HUDEP-2 (cell line): Measurements from ENCODE around the gene METTL2B.
"Not testable (repeated sequence)": the region's sequence is repeated elsewhere in the genome, so short reads cannot be mapped to it uniquely, and the experiment has no call there.

Experiments used
- DNase-seq, 76 experiments: peaks; one replicate each; lab custom pipeline; 2025; ENCODE audit not compliant: unreplicated experiment in 76 of 76; lab: John Stamatoyannopoulos, UW

The METTL2B gene

DNA sequence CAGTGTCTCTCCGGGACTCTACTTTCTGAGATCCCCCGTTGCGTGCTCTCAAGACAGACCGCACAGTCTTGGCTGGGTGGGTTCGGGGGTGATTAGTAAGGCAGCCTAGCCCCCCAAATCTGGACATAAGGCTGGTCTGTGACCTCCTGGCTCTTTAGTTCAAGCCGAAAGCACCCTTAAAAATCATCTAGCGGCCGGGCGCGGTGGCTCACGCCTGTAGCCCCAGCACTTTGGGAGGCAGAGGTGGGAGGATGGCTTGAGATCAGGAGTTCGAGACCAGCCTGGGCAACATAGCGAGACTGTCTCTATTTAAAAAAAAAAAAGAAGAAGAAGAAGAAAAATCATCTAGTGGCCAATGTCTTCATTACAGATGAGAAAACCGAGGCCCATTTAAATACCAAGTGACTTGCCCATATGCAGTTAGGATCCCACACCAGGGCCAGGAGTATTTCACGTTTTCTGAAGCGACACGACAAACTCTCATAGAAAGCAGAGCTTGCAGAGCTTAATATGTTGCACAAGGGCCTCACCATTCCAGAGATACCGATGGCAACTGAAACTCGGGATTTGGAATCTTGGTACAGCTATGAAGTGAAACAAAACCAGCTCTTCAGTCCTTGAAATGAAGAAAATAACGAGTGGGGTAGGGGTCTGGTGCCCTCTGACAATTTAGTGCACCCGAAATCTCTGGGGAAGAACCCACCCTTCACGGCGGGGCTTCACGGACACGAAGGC lies 21.6 kb upstream of the METTL2B start:
- no peak for DNase-seq

DNA sequence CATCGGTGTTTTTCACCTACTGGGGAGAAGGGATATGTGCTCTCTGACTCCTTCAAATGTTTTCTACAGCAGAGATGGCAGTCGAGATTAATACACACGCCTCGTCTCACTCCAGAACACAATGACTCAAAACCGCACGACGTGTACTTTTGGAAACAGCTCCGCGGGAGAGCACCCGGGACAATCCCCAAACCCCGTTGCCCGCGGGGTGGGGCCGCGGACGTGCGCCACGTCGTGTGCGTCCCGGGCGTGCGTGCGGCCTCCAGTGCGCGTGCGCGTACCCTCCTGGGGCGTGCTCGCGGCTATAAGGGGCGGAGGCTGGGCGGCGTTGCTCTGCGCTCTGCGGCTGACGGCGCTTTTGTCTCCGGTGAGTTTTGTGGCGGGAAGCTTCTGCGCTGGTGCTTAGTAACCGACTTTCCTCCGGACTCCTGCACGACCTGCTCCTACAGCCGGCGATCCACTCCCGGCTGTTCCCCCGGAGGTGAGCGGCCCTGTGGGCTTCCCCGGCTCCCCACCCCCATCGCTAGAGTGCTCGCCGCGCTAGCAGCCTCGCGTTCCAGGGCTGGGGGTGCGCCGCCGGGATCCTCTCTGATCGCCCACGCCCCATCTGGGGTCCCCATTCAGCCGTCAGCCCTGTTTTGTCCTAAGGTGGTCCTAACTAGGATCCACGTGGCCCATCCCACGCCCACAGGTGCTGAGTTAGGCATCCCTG lies 20.8 kb upstream of the METTL2B start, which contains the start of gene HILPDA:
TSS of gene HILPDA (plus strand) at position 336 of the 712 bp plus-strand sequence. CDS start 1,391 bp downstream, outside the sequence.
- peak in 74 of 76 experiments; percentile 33 to 93 (median 82) for DNase-seq

DNA sequence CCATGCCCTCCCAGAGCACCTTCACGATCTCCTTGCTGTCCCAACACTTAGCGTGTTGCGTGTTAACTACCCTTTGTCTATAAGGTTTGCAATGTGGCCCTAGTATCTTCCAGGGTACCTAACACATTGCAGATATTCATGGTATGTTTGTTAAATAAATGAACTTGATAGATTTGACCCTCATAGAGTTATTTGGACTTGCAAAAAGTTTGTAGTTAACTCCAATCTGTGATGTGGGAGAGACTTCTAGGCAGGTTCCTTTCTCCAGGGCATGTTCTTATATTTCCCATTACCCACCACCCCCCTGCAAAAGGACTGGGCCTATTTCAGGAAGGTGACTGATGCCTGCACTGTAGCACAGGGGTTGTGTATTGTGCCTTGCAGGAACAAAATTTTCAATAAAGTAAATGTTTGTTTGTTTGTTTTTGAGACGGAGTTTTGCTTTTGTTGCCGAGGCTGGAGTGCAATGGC lies 20.3 kb upstream of the METTL2B start:
- peak in 1 of 76 experiments; percentile 2 for DNase-seq

DNA sequence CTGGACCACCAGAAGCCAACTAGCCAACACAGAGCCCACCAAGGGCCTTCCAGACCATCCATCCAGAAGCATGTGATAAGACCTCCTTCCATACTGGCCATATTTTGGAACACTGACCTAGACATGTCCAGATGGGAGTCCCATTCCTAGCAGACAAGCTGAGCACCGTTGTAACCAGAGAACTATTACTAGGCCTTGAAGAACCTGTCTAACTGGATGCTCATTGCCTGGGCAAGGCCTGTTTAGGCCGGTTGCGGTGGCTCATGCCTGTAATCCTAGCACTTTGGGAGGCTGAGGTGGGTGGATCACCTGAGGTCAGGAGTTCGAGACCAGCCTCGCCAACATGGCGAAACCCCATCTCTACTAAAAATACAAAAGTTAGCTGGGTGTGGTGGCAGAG lies 19.2 kb upstream of the METTL2B start:
- DNase-seq = not testable (repeated sequence)

DNA sequence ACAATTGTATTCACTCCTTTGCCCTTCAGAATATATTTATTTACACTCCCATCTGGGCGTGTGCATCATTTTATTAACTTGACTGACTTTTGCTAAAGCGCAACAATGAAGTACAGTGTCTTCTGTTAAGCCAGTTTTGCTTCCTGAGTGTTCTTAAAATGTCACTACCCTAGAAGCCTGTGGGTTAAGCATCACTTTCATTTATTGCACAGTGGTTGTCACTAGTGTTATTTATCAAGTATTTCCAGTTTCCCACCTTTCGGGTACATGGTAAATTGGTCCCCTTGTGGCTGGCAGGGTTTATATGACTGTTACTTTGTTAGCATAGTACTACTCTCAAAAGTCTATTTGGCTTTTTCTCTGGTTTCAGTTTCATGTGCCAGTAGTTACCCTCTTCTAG lies 17.6 kb upstream of the METTL2B start:
- peak in 3 of 76 experiments; percentile 28 to 38 (median 29) for DNase-seq

DNA sequence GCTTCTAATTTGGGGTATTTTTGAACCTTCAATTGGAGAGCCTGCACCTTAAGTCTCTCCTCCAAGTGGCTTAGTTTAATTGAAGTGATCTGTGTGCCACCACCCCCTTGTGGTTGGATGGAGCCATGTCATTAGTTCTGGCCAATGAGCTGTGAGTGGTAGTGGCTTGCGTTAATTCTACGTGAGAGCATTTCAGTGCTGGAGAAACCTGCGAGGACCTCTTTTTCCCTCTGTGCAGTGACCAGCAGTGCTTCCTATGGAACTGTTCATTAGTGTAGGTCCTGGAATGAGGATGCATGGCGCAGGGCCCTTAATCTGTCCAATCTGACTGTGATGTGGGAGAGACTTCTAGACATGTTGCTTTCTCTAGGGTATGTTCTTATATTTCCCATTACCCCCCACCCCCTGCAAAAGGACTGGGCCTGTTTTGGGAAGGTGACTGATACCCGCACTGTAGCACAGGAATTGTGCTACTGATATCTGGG lies 17.1 kb upstream of the METTL2B start:
- peak in 64 of 76 experiments; percentile 4 to 73 (median 38) for DNase-seq

DNA sequence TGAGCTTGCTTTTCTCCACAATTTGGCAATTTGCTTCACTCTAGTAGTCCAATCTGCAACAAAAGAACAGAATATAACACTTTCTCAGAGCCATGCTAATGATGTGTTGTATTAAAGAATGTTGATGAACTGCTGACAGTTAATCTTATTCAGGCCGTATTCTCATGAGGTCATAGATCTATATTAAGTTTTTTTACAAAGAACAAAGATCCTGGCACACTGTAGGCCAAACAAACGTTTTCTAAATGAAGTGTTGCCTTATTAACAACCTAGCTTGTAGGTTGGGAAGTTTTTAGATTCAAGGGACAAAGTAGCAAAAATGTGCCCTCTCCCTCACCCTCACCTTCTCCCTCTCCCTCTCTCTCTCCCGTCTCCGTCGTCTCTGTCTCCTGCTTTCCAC lies 14.1 kb upstream of the METTL2B start:
- DNase-seq = no peak

DNA sequence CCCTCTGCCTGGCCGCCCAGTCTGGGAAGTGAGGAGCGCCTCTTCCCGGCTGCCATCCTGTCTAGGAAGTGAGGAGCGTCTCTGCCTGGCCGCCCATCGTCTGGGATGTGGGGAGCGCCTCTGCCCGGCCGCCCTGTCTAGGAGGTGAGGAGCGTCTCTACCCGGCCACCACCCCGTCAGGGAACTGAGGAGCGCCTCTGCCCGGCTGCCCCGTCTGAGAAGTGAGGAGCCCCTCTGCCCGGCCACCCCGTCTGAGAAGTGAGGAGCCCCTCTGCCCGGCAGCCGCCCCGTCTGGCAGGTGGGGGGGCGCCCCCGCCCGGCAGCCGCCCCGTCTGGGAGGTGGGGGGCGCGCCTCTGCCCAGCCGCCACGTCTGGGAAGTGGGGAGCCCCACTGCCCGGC lies 13.2 kb upstream of the METTL2B start:
- not testable (repeated sequence) for DNase-seq

DNA sequence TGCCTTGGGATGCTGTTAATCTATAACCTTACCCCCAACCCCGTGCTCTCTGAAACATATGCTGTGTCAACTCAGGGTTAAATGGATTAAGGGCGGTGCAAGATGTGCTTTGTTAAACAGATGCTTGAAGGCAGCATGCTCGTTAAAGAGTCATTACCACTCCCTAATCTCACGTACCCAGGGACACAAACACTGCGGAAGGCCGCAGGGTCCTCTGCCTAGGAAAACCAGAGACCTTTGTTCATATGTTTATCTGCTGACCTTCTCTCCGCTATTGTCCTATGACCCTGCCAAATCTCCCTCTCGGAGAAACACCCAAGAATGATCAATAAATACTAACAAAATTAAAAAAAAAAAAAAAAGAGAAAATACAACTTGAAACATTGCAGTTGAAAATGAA lies 12.6 kb upstream of the METTL2B start:
- DNase-seq = not testable (repeated sequence)

DNA sequence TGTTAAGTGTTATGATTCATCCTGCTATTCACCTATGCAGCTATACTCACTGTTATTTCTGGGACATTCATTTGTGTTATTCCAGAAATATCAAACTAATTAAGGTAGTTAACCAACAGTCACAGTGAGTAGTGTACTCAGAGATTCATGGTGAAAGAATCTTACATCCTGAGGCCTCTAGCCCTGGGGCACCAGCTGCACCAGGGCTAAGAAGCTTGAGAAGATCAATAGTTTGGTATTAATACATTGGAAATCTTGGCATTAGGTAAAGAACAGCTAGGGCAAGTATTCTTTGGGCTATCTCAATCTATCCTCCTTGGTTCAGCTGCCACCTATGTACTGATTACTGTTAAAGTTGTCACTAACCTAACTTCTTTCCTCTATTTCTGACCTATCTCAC lies 9.7 kb upstream of the METTL2B start:
- DNase-seq = not testable (repeated sequence)

DNA sequence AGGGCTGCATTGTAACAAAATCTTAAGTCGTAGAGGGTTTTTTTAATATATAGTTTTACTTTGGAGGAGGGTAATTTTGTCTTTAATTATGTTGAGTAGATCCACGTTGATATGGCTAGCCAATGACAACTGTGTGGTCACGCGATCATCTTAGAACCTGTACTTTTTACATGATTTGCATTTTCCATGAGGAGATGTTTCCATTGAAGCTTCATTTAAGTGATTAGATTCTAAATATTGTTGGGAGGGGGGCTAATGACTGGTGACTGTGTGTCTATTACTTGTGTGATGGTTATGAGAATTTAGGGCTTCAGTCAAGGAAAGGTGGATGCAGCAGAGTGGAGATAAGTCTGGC lies 765 bp downstream of the METTL2B start:
- DNase-seq = not testable (repeated sequence)

DNA sequence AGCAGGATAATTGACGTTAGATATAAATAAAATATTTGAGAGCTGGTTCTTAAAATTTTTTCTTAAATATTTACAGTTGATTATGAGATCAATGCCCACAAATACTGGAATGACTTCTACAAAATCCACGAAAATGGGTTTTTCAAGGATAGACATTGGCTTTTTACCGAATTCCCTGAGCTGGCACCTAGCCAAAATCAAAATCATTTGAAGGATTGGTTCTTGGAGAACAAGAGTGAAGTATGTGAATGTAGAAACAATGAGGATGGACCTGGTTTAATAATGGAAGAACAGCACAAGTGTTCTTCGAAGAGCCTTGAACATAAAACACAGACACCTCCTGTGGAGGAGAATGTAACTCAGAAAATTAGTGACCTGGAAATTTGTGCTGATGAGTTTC lies 2.5 kb downstream of the METTL2B start:
- DNase-seq = not testable (repeated sequence)

DNA sequence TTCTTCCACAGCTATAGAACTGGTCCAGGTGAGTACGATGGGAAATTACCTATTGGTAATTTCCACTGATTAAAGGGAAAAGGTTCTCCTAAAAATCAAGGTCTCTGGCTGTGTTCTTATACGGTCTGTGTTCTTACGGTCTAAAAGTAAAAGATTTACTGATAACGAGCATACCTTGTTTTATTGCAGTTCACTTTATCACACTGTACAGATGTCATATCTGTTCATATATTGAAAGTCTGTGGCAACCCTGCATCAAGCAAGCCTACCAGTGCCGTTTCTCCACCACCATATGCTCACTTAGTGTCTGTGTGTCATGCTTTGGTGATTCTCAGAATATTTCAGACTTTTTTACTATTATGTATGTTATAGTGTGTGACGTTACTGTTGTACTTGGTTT lies 11.6 kb downstream of the METTL2B start:
- DNase-seq = not testable (repeated sequence)

DNA sequence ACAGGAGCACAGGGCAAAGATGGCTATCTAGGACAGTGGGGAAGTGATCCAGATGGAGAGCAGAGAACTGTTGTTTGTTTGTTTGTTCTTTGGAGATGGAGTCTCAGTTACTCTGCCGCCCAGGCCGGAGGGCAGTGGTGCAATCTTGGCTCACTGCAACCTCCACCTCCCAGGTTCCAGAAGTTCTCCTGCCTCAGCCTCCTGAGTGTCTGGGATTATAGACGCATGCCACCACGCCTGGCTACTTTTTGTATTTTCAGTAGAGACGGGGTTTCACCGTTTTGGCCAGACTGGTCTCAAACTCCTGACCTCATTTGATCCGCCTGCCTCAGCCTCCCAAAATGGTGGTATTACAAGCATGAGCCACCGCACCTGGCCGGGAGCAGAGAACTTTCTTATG lies 20.9 kb downstream of the METTL2B start:
- no peak for DNase-seq

DNA sequence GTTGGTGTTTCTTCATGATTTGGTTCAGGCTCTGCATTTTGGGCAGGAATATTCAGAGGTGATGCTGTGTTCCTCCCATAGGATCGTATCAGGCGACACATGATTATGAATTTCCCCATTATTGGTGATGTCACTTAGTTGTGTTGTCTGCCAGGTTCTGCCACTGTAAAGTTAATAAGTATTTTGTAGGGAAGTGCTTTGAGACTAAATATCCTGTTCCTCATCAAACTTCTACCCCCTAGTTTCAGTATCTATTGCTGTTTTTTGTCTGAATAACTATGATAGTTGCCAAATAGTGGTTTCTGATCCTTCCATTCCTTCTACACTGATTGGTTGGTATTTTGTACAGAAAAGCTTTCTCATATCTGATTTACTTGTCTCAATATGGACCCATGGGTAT lies 28.9 kb downstream of the METTL2B start:
- DNase-seq = not testable (repeated sequence)

DNA sequence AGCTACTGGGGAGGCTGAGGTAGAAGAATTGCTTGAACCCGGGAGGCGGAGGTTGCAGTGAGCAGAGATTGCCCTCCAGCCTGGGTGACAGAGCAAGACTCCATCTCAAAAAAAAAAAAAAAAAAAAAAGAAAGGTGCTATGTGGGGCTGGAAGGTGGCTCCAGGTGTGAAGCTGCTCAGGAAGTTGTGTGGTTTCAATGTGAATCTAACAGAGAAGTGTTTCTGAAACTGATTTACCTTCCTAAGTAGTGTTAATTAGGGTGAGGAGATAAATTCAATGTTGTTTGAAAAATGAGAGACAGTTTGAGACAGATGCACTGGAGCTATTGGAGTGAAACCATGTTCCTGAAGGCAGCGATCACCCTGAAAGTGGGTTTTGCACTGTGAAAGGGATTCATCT lies 30.3 kb downstream of the METTL2B start:
- DNase-seq = not testable (repeated sequence)

DNA sequence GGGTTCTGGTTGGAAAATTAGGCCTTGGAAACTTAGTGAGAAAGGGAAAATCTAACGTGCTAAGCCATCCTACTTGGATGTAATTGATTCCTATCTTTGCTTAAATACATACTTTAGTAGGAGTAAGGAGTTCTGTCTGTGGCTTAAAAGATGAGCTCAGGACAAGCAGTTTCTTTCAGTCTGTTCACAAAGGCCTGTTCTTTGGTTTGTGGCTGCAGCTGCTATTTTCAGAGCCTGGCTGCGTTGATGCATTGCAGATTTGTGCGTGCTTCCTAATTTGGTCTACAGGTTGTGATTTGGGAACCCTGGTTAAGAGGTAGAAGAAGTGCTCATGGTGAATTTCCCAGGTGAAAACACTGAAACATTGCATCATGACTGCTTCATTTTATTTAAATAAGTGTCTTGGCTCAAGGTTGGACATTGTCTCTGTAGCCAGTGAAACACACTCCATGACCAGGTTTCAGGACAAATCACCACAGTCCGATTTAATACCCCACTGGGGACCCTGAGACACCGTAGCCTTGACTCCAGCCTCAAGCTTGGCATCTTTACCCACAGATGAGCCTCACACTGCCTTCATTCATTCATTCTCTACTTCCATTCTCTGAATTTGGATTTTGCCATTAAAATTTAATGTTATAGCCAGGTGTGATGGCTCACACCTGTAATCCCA lies 30.9 kb downstream of the METTL2B start:
- not testable (repeated sequence) for DNase-seq

DNA sequence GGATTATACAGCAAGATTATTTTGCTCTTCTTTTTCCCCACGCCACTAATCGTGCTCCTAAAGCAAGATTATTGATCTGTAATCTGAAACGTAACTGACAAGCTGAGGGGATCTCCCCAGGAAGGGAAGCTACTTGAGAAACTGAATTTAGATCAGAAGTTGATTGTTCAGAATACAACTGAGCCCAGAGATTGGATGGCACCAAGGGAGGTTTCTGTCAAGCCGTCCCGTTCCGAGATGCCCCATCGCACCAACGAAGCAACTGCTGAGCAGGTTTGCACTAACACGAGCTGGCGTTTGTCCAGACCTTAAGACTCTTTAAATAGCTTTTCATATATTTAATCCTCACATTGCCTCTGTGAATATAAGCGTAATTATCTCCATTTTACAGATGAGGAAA lies 35.1 kb downstream of the METTL2B start:
- DNase-seq = not testable (repeated sequence)

DNA sequence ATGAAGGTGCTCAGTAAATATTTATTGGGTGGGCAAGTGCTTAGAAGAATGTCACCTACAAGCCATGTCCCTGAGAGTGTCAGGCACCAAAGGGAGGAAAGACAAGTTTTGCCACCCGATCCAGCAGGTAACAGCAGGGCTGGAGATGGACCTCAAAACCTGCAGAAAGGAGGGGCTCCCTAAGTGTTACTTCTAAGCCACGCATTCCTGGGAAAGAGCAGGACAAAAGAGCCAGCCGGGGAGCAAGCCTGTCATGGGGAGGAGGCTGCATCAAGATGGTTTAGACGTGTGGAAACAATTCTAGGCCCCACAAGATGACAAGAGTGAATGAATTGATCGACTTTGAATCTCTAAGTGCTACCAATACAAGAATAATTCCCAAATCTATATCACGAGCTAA lies 38.7 kb downstream of the METTL2B start:
- DNase-seq = not testable (repeated sequence)

DNA sequence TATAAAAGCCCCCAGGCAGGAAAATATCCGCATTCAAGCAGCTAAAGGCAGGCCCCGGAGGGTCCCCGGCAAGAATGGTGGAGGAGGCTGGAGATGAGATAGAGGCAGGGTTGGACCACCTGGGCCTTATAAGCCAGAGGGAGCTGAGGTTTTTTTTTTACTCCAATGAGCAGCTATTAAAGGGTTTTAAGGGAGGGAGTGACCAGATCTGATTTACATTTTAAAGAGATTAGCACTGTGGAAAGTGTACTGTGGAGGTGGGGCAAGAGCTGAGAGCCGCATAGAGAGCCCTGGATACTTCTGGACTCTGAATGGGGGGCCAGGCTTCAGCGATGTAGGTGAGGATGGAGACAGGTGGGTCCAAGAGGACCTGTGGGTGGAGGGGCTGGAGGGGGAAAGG lies 40.5 kb downstream of the METTL2B start:
- DNase-seq = not testable (repeated sequence)
